ENCODE data around the gene ARL15.

GRCh38 chr5:54080831-54081230 is 229.5 kb downstream of the ARL15 start:
- TF ChIP-seq CTCF (conservative IDR thresholded peaks at IDR 0.05): no peak
- TF ChIP-seq EZH2 (IDR thresholded peaks at IDR 0.05; ENCODE audit: low read depth): no peak
